Measurements from ENCODE around the gene SLC7A14. TPM values are rescaled to one million over a fixed set of nuclear protein-coding genes. Genes with fewer than 3 reads are reported as not detected.

The SLC7A14 gene
- total RNA-seq, 2 experiments from 2014 or later, result not detected

DNA sequence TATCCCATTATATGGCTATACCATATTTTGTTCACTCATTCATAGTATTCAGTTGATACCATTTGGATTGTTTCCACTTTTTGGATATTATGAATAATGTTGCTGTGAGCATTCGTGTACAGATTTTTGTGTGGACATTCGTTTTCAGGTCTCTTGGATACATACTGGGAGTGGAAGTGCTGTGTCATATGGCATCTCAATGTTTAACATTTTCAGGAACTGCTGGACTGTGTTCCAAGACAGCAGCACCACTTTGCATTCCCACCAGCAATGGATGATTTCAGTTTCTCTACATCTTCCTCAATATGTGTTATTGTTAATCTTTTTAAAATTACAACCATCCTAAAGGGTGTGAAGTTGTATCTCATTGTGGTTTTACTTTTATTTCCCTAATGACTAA, 34.6 kb downstream of the SLC7A14 start:
- no peak overlapping the region for H3K27ac Mint-ChIP-seq
- ChIA-PET POLR2A (no interaction called here), CTCF (no interaction called here)
- no peaks in the 10 kb centered on the region for H3K4me1 Mint-ChIP-seq
- H3K27me3 Mint-ChIP-seq, result peaks cover 38% of the 10 kb centered on the region
- H3K36me3 Mint-ChIP-seq (ENCODE audit: low read depth), result no peaks in the 10 kb centered on the region
- H3K9me3 Mint-ChIP-seq, result no peaks in the 10 kb centered on the region
- no peak for DNase-seq
- H3K4me3 Mint-ChIP-seq, result no peak overlapping the region

- no peaks in the 10 kb centered on the region for H3K9me3 Mint-ChIP-seq
- H3K27ac Mint-ChIP-seq, result no peak overlapping the region
- peaks cover 26% of the 10 kb centered on the region for H3K27me3 Mint-ChIP-seq
- no peaks in the 10 kb centered on the region for H3K4me1 Mint-ChIP-seq
- POLR2A ChIA-PET, result no interaction called here
- no peak overlapping the region for H3K4me3 Mint-ChIP-seq
- DNase-seq, result no peak
- no peaks in the 10 kb centered on the region for H3K36me3 Mint-ChIP-seq (ENCODE audit: low read depth)
- CTCF ChIA-PET, result no interaction called here
Measured at GRCh38 chr3:170542704-170543103, 43.2 kb downstream of the SLC7A14 start.

- no peak overlapping the region for H3K27ac Mint-ChIP-seq
- no peak for DNase-seq
- CTCF ChIA-PET, result no interaction called here
- no peak overlapping the region for H3K4me3 Mint-ChIP-seq
- POLR2A ChIA-PET, result no interaction called here
- peaks cover 28% of the 10 kb centered on the region for H3K27me3 Mint-ChIP-seq
- H3K36me3 Mint-ChIP-seq (ENCODE audit: low read depth), result no peaks in the 10 kb centered on the region
- H3K4me1 Mint-ChIP-seq, result no peaks in the 10 kb centered on the region
- no peaks in the 10 kb centered on the region for H3K9me3 Mint-ChIP-seq
Measured at GRCh38 chr3:170539897-170540296, 46.0 kb downstream of the SLC7A14 start.

DNA sequence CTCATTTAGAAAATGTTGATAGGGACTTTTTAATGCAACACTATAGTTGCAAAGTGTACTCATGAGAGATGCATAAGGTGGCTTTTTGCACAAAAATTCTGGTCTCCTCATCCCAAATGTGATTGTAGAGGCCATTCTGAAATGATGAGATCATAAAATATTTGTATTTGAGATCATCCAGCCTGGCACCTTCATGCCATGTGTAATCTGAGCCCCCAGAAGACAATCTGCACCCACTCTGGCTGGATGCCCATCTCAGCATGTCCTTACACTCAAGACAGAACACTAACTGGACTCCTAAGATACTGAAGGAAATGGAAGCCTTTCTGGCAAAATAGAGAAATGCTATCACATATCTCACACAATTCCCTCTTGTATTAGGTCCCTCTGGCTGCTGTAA, 49.2 kb downstream of the SLC7A14 start:
- POLR2A ChIA-PET, result no interaction called here
- Mint-ChIP-seq H3K27me3 (peaks cover 30% of the 10 kb centered on the region), H3K4me3 (no peak overlapping the region), H3K36me3 (ENCODE audit: low read depth) (no peaks in the 10 kb centered on the region), H3K27ac (no peak overlapping the region), H3K9me3 (no peaks in the 10 kb centered on the region), H3K4me1 (no peaks in the 10 kb centered on the region)
- CTCF ChIA-PET, result no interaction called here
- no peak for DNase-seq

DNA sequence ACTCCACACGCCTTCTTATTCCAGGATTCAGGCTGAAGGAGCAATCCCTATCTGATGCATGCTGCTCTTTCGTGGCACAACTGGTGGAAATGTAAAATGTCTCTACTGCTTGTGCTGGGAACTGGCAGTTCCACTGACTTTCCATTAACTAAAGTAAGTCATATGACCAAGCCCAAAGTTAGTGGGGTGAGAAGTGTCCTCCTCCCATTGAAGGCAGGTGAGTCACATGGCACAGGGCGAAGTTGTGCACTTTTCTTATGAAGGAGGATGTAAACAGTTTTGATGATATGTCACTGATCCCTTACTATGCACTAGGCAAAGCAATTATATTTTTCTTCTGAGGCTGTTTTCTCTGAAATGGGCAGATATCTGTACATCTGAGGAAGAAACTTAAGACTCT, 51.6 kb downstream of the SLC7A14 start:
- H3K4me3 Mint-ChIP-seq, result no peak overlapping the region
- CTCF ChIA-PET, result no interaction called here
- no peak for DNase-seq
- H3K9me3 Mint-ChIP-seq, result no peaks in the 10 kb centered on the region
- no peaks in the 10 kb centered on the region for H3K36me3 Mint-ChIP-seq (ENCODE audit: low read depth)
- H3K27ac Mint-ChIP-seq, result no peak overlapping the region
- H3K27me3 Mint-ChIP-seq, result peaks cover 26% of the 10 kb centered on the region
- POLR2A ChIA-PET, result no interaction called here
- H3K4me1 Mint-ChIP-seq, result no peaks in the 10 kb centered on the region

GRCh38 chr3:170532573-170532972, 53.3 kb downstream of the SLC7A14 start:
- no peaks in the 10 kb centered on the region for H3K4me1 Mint-ChIP-seq
- no peak for DNase-seq
- no peak overlapping the region for H3K27ac Mint-ChIP-seq
- H3K27me3 Mint-ChIP-seq, result peaks cover 18% of the 10 kb centered on the region
- H3K9me3 Mint-ChIP-seq, result no peaks in the 10 kb centered on the region
- no peak overlapping the region for H3K4me3 Mint-ChIP-seq
- ChIA-PET CTCF (interaction anchor here (1.2 kb wide), 1 partner anchor 69 kb away, joined by 3 read pairs; no protein-coding TSS in a partner anchor), POLR2A (no interaction called here)
- no peaks in the 10 kb centered on the region for H3K36me3 Mint-ChIP-seq (ENCODE audit: low read depth)

GRCh38 chr3:170531657-170532335, 54.1 kb downstream of the SLC7A14 start:
- Mint-ChIP-seq H3K4me1 (no peaks in the 10 kb centered on the region), H3K4me3 (no peak overlapping the region), H3K9me3 (no peaks in the 10 kb centered on the region), H3K36me3 (ENCODE audit: low read depth) (no peaks in the 10 kb centered on the region), H3K27ac (no peak overlapping the region), H3K27me3 (peaks cover 11% of the 10 kb centered on the region)
- DNase-seq, result no peak
- ChIA-PET CTCF (no interaction called here), POLR2A (no interaction called here)

DNA sequence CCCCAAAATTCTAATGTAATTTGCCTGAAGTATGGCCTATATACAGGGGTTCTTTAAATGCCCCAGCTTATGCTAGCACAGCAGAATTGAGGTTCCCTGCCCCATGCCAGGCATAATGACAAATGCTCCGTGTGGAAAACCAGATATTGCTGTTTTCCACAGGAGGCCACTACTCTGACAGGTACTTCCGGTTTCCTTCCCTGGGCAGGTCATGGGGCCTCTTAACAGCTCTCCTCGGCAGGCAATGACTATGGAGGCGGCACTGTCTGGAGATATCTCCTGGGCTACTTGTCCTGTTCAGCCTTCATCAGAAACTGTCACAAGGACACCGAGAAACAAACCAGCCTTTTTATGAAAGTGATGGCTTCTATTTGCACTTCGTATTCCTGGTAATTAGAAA, 54.8 kb downstream of the SLC7A14 start:
- H3K4me3 Mint-ChIP-seq, result no peak overlapping the region
- ChIA-PET CTCF (no interaction called here), POLR2A (interaction anchor here (0.6 kb wide), 1 partner anchor 33 kb away, joined by 3 read pairs; no protein-coding TSS in a partner anchor)
- no peaks in the 10 kb centered on the region for H3K9me3 Mint-ChIP-seq
- DNase-seq, result no peak
- H3K4me1 Mint-ChIP-seq, result no peaks in the 10 kb centered on the region
- no peaks in the 10 kb centered on the region for H3K36me3 Mint-ChIP-seq (ENCODE audit: low read depth)
- no peak overlapping the region for H3K27ac Mint-ChIP-seq
- H3K27me3 Mint-ChIP-seq, result peaks cover 10% of the 10 kb centered on the region

DNA sequence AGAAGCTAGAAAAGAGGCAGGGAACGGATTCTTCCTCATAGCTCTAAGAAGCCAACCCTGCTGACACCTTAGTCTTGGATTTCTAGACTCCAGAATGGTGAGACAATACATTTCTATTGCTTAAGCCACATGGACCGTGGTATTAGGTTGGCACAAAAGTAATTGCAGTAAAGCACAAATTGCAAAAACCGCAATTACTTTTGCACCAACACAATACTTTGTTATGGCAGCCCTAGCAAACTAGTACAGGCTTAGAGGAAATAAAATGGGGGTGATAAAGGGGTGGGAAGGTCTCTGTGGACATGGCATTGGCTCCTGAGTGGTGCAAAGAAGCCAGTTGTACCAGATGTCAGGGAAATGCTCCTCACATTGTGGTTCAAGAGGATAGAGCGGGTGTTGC, 56.0 kb downstream of the SLC7A14 start:
- Mint-ChIP-seq H3K4me1 (no peaks in the 10 kb centered on the region), H3K4me3 (no peak overlapping the region), H3K27me3 (peaks cover 9% of the 10 kb centered on the region), H3K36me3 (ENCODE audit: low read depth) (no peaks in the 10 kb centered on the region), H3K27ac (no peak overlapping the region), H3K9me3 (no peaks in the 10 kb centered on the region)
- ChIA-PET POLR2A (no interaction called here), CTCF (no interaction called here)
- DNase-seq, result no peak

- ChIA-PET POLR2A (no interaction called here), CTCF (no interaction called here)
- no peak for DNase-seq
- H3K4me3 Mint-ChIP-seq, result no peak overlapping the region
- H3K36me3 Mint-ChIP-seq (ENCODE audit: low read depth), result no peaks in the 10 kb centered on the region
- peaks cover 6% of the 10 kb centered on the region for H3K27me3 Mint-ChIP-seq
- H3K9me3 Mint-ChIP-seq, result no peaks in the 10 kb centered on the region
- H3K27ac Mint-ChIP-seq, result no peak overlapping the region
- H3K4me1 Mint-ChIP-seq, result no peaks in the 10 kb centered on the region
Measured at GRCh38 chr3:170529346-170529745, 56.5 kb downstream of the SLC7A14 start.

GRCh38 chr3:170528726-170529125, 57.1 kb downstream of the SLC7A14 start:
- no peak for DNase-seq
- CTCF ChIA-PET, result no interaction called here
- Mint-ChIP-seq H3K36me3 (ENCODE audit: low read depth) (no peaks in the 10 kb centered on the region), H3K27me3 (peaks cover 2% of the 10 kb centered on the region), H3K27ac (no peak overlapping the region), H3K9me3 (no peaks in the 10 kb centered on the region), H3K4me3 (no peak overlapping the region), H3K4me1 (no peaks in the 10 kb centered on the region)
- POLR2A ChIA-PET, result no interaction called here

DNA sequence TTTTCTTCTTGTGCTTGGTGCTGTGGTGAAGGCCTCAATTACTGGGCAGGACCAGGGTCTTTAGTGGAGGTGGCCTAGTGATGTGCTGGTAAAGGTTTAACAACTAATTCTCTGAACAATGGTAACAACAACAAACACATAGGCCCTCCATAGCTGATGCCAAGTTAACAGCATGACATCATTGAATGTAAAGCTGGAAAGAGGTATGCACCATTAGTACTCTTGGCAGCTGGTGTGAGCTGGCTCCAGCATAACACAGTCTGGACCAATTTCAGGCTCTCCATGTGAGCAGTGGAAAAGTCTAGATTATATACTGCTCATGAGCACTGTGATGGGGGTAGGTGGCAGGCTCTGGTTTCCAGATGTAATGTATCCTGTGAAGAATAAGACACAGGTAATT, 61.8 kb downstream of the SLC7A14 start:
- no peaks in the 10 kb centered on the region for H3K36me3 Mint-ChIP-seq (ENCODE audit: low read depth)
- CTCF ChIA-PET, result no interaction called here
- H3K27ac Mint-ChIP-seq, result no peak overlapping the region
- no peaks in the 10 kb centered on the region for H3K9me3 Mint-ChIP-seq
- POLR2A ChIA-PET, result no interaction called here
- H3K4me3 Mint-ChIP-seq, result no peak overlapping the region
- peaks cover 9% of the 10 kb centered on the region for H3K27me3 Mint-ChIP-seq
- DNase-seq, result no peak
- peaks cover 6% of the 10 kb centered on the region for H3K4me1 Mint-ChIP-seq

GRCh38 chr3:170523248-170523647, 62.6 kb downstream of the SLC7A14 start:
- ChIA-PET CTCF (no interaction called here), POLR2A (no interaction called here)
- H3K9me3 Mint-ChIP-seq, result no peaks in the 10 kb centered on the region
- H3K4me3 Mint-ChIP-seq, result no peak overlapping the region
- no peak overlapping the region for H3K27ac Mint-ChIP-seq
- DNase-seq, result no peak
- peaks cover 12% of the 10 kb centered on the region for H3K27me3 Mint-ChIP-seq
- peaks cover 6% of the 10 kb centered on the region for H3K4me1 Mint-ChIP-seq
- H3K36me3 Mint-ChIP-seq (ENCODE audit: low read depth), result no peaks in the 10 kb centered on the region

GRCh38 chr3:170522201-170522600, 63.7 kb downstream of the SLC7A14 start:
- CTCF ChIA-PET, result no interaction called here

More at GRCh38 chr3:170522201-170522600, 63.7 kb downstream of the SLC7A14 start:
- no peaks in the 10 kb centered on the region for H3K9me3 Mint-ChIP-seq
- H3K27ac Mint-ChIP-seq, result no peak overlapping the region
- no peak overlapping the region for H3K4me3 Mint-ChIP-seq
- H3K27me3 Mint-ChIP-seq, result peaks cover 13% of the 10 kb centered on the region
- POLR2A ChIA-PET, result no interaction called here
- no peak for DNase-seq
- H3K4me1 Mint-ChIP-seq, result peaks cover 6% of the 10 kb centered on the region
- H3K36me3 Mint-ChIP-seq (ENCODE audit: low read depth), result no peaks in the 10 kb centered on the region

Measured in activated CD4-positive, alpha-beta memory T cell treated with anti-CD3 and anti-CD28 coated beads, Interleukin-2, amount 10 ng/mL, durations not matched to agents 7 days and 5 days (primary cell).